Osteoblast (primary cell): Measurements from ENCODE around the gene CD226. TPM values are rescaled to one million over a fixed set of nuclear protein-coding genes. Genes with fewer than 3 reads are reported as not detected.

Source experiments
- DNase-seq: peaks from one replicate; pipeline ENCODE4 v3.0.0; 2011; ENCODE audit warnings: low spot score, mixed read lengths; ENCODE audit not compliant: insufficient read length; ENCODE audit errors: missing footprints
- H2AFZ ChIP-seq: 2 replicates; pipeline ENCODE4 v1.6.0; 2011; ENCODE audit warnings: mild to moderate bottlenecking, low read length
- H3K27ac ChIP-seq: 2 replicates; pipeline ENCODE4 v1.5.1; 2011; ENCODE audit warnings: mild to moderate bottlenecking, low read depth, low read length, moderate library complexity
- H3K27me3 ChIP-seq: 2 replicates; pipeline ENCODE4 v1.6.0; 2012; ENCODE audit warnings: mild to moderate bottlenecking, control low read depth, inconsistent platforms, low read length, moderate library complexity; ENCODE audit not compliant: insufficient read depth
- H3K36me3 ChIP-seq: 2 replicates; pipeline ENCODE4 v1.5.1; 2011; ENCODE audit warnings: mild to moderate bottlenecking, low read length, control low read depth, moderate library complexity; ENCODE audit not compliant: insufficient read depth
- H3K4me1 ChIP-seq: 2 replicates; pipeline ENCODE4 v1.5.1; 2011; ENCODE audit warnings: mild to moderate bottlenecking, low read length, control low read depth, moderate library complexity; ENCODE audit not compliant: insufficient read depth
- H3K4me2 ChIP-seq: 2 replicates; pipeline ENCODE4 v1.6.0; 2011; ENCODE audit warnings: mild to moderate bottlenecking, low read length; ENCODE audit not compliant: insufficient read depth
- H3K4me3 ChIP-seq: fragments of 200-600 bp; sonication (generic); 3 replicates; pipeline ENCODE4 v1.5.1; 2012; ENCODE audit warnings: mild to moderate bottlenecking, low read length, inconsistent platforms; ENCODE audit not compliant: insufficient read depth
- H3K79me2 ChIP-seq: 2 replicates; pipeline ENCODE4 v1.6.0; 2012; ENCODE audit warnings: mild to moderate bottlenecking, low read length, control low read depth, inconsistent platforms; ENCODE audit not compliant: insufficient read depth
- H3K9me3 ChIP-seq: 2 replicates; pipeline ENCODE4 v1.5.1; 2011; ENCODE audit warnings: low read depth, low read length, control low read depth
- H4K20me1 ChIP-seq: 2 replicates; pipeline ENCODE4 v1.6.0; 2012; ENCODE audit warnings: mild to moderate bottlenecking, low read length, control low read depth; ENCODE audit not compliant: insufficient read depth
- CTCF ChIP-seq: IDR thresholded peaks from 2 replicates; pipeline ENCODE4 v1.5.1; 2011; ENCODE audit warnings: mild to moderate bottlenecking, low read depth, low read length, moderate library complexity; ENCODE audit errors: extremely low read depth
- total RNA-seq: library from RNA; depleted of rRNA; stranded (reverse); fragments of >200 nt; gene quantifications from 2 replicates; pipeline ENCODE4 v1.2.3, GENCODE V29; 2012

Gene CD226
- total RNA-seq, 1 donor = 0.36 TPM

GRCh38 chr18:69954719-69955480, 7.2 kb upstream of the CD226 start:
- Histone ChIP-seq H3K36me3 (no peaks in the 10 kb centered on the region), H3K27ac (no peak overlapping the region), H3K27me3 (no peaks in the 10 kb centered on the region), H3K4me1 (peaks cover 6% of the 10 kb centered on the region), H3K4me3 (no peak overlapping the region), H2AFZ (no peak overlapping the region), H3K9me3 (no peaks in the 10 kb centered on the region), H4K20me1 (no peaks in the 10 kb centered on the region), H3K79me2 (no peaks in the 10 kb centered on the region), H3K4me2 (no peak overlapping the region)
- DNase-seq = no peak
- no peak for TF ChIP-seq CTCF

GRCh38 chr18:69953191-69953590, 5.5 kb upstream of the CD226 start:
- Histone ChIP-seq H3K27ac (no peak overlapping the region), H3K4me2 (no peak overlapping the region), H3K36me3 (no peaks in the 10 kb centered on the region), H3K4me3 (no peak overlapping the region), H3K9me3 (no peaks in the 10 kb centered on the region), H4K20me1 (no peaks in the 10 kb centered on the region), H3K4me1 (peaks cover 6% of the 10 kb centered on the region), H3K79me2 (no peaks in the 10 kb centered on the region), H3K27me3 (no peaks in the 10 kb centered on the region), H2AFZ (no peak overlapping the region)
- no peak for DNase-seq
- TF ChIP-seq CTCF = no peak

- DNase-seq = no peak
- H3K9me3 ChIP-seq = no peaks in the 10 kb centered on the region
- H3K27ac ChIP-seq = no peak overlapping the region
- no peaks in the 10 kb centered on the region for H3K79me2 ChIP-seq
- H2AFZ ChIP-seq = peak overlapping the region; percentile 88
- no peak overlapping the region for H3K4me3 ChIP-seq
- H3K27me3 ChIP-seq = no peaks in the 10 kb centered on the region
- no peaks in the 10 kb centered on the region for H4K20me1 ChIP-seq
- H3K4me2 ChIP-seq = no peak overlapping the region
- peaks cover 6% of the 10 kb centered on the region for H3K4me1 ChIP-seq
- no peaks in the 10 kb centered on the region for H3K36me3 ChIP-seq
- no peak for TF ChIP-seq CTCF
Measured at GRCh38 chr18:69951182-69951581, 3.5 kb upstream of the CD226 start.

- Histone ChIP-seq H3K4me3 (no peak overlapping the region), H3K36me3 (no peaks in the 10 kb centered on the region), H2AFZ (no peak overlapping the region), H3K4me1 (peaks cover 6% of the 10 kb centered on the region), H3K9me3 (no peaks in the 10 kb centered on the region), H3K27me3 (no peaks in the 10 kb centered on the region), H4K20me1 (no peaks in the 10 kb centered on the region), H3K79me2 (no peaks in the 10 kb centered on the region), H3K27ac (no peak overlapping the region), H3K4me2 (no peak overlapping the region)
- no peak for DNase-seq
- TF ChIP-seq CTCF = no peak
Measured at GRCh38 chr18:69949538-69949936, 1.9 kb upstream of the CD226 start.
